Smooth muscle cell of the coronary artery (primary cell): ENCODE measurements around the gene UBE2D3. TPM values are rescaled to one million over a fixed set of nuclear protein-coding genes. Genes with fewer than 3 reads are reported as not detected.

ENCODE experiments used
- total RNA-seq: library from RNA; depleted of rRNA; stranded (reverse); fragments of >200 nt; gene quantifications from 2 replicates; pipeline ENCODE4 v1.2.3, GENCODE V29; 2014; ENCODE audit warnings: low replicate concordance

The UBE2D3 gene
- total RNA-seq = 116 and 221 TPM in 2 replicates

DNA sequence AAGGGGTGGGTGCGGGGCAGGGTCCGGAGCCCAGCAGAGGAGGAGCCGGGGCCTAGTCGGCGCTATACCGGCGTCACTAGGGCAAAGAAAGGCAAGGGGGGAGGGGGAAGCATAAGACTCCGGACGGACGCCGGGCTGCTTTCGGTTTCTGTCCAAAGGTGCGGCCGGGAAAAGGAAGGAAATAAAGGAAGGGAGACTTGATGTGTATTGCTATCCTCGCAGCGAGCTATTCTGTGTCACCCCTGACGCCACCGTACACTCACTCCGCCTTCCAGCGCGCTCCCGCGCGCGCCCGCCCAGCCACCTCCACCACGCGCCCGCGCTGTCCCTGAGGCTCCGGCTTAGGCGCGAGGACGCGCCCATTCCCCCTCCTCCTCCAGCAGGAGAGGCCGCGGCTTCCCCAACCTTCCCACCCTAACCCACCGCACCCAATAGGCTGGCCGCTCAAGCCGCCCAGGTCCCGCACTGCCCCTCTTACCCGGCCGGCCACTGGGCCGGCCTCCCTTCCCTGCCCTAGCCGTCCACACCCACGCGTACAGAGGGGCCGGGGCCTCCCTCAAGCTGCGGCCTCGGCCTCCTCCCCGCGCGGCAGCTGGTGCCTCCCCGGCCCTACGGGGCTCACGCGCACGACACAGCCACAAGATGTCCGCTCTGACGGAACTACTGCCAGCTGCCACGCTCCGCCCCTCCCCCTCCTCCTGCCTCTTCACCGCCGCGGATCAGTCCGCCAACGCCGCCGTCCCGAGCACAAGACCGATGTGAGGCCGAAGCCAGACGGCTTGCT, at the start of gene UBE2D3:
Gene UBE2D3 (minus strand): TSS at position 662 of the 784 bp plus-strand sequence. CDS start 1,043 bp downstream, outside the sequence.

GRCh38 chr4:102868781-102869568, 41.6 kb upstream of the UBE2D3 start, which contains the start of gene CISD2:
Gene CISD2, plus strand, starts transcription at chr4:102868992. Its CDS starts 93 bp downstream, at chr4:102869085.

DNA sequence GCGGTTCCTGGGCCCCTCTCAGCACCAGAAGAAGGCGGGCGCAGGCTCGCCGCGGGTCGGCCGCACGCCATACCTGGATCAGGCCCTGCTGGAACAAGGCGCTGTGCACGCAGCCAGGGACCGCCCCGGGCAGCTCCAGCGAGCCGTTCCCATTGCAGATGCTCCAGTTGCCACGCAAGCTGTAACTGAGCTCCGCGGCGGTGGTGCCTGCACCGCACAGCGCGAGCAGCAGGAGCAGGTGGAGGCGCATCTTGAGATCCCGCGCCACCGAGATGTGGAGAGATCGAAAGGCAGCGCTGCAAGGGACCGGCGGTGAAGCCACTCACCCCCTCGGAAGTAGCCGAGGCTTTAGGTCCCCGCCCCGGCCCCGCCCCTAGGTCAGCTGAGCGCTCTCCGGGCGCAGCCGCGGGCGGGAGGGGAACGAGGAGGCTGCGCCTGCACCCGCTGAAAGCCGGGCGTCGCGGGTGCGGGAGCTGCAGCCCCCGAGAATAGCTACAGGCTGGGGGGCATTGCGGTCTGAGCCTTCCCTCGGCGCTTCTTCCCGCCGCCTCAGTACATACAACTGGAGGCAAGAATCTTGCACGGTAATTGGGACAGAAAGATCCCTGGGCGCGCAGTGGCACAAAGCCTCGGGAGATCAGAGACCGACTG, 66.6 kb downstream of the UBE2D3 start, which contains the start of gene MANBA:
Gene MANBA (minus strand): TSS at position 324 of the 651 bp plus-strand sequence. CDS start 74 bp downstream, at position 250.

Other genes starting within 250 kb of the UBE2D3 start
- gene MANBA, start 66.6 kb downstream of the UBE2D3 start, total RNA-seq = 26.2 and 57.2 TPM in 2 replicates
- gene CISD2, start 41.4 kb upstream of the UBE2D3 start, total RNA-seq = 40.4 and 46.8 TPM in 2 replicates
- 0.38 and 2.2 TPM in 2 replicates for gene SLC9B1, start 192.2 kb upstream of the UBE2D3 start, total RNA-seq
- gene SLC9B2, start 249.2 kb upstream of the UBE2D3 start, total RNA-seq = 11.8 and 16.5 TPM in 2 replicates